Measurements from ENCODE around the gene ZNF76.

GRCh38 chr6:35238843-35239289, 20.7 kb upstream of the ZNF76 start:
- TF ChIP-seq CTCF (IDR thresholded peaks at IDR 0.05) (no peak), POLR2A (IDR thresholded peaks at IDR 0.05) (no peak)
